Trophoblast cell (in vitro differentiated cells and primary cell): ENCODE data around the gene EPO. TPM values are rescaled to one million over a fixed set of nuclear protein-coding genes. Genes with fewer than 3 reads are reported as not detected.

Experiments used
- DNase-seq, 2 donors: peaks; one replicate each; pipeline ENCODE4 v3.0.0-alpha.2; 2016
- H2AFZ ChIP-seq: 2 replicates; pipeline ENCODE4 v1.6.1; 2013; ENCODE audit warnings: low read length, moderate library complexity, mild to moderate bottlenecking; ENCODE audit not compliant: insufficient read depth, poor library complexity
- H2AK5ac ChIP-seq: 2 replicates; pipeline ENCODE4 v1.6.1; 2013; ENCODE audit warnings: mild to moderate bottlenecking, low read length
- H2BK120ac ChIP-seq: 2 replicates; pipeline ENCODE4 v1.6.1; 2013; ENCODE audit warnings: low read length, mild to moderate bottlenecking, moderate library complexity; ENCODE audit not compliant: insufficient read depth, poor library complexity
- H2BK12ac ChIP-seq: 2 replicates; pipeline ENCODE4 v1.6.1; 2013; ENCODE audit warnings: mild to moderate bottlenecking, low read length, moderate library complexity
- H2BK5ac ChIP-seq: 2 replicates; pipeline ENCODE4 v1.6.1; 2013; ENCODE audit warnings: low read length, low read depth, moderate library complexity, mild to moderate bottlenecking; ENCODE audit not compliant: poor library complexity
- H3K14ac ChIP-seq: 2 replicates; pipeline ENCODE4 v1.6.1; 2013; ENCODE audit warnings: mild to moderate bottlenecking, low read length
- H3K18ac ChIP-seq: 2 replicates; pipeline ENCODE4 v1.6.1; 2013; ENCODE audit warnings: mild to moderate bottlenecking, low read length
- H3K23ac ChIP-seq: 2 replicates; pipeline ENCODE4 v1.6.1; 2013; ENCODE audit warnings: low read length
- H3K27ac ChIP-seq: 2 replicates; pipeline ENCODE4 v1.5.1; 2013; ENCODE audit warnings: low read depth, mild to moderate bottlenecking, inconsistent platforms, low read length, moderate library complexity
- H3K27me3 ChIP-seq: 2 replicates; pipeline ENCODE4 v1.6.1; 2013; ENCODE audit warnings: inconsistent platforms, mild to moderate bottlenecking, low read length, moderate library complexity; ENCODE audit not compliant: insufficient read depth
- H3K36me3 ChIP-seq, 2 experiments: 1 replicate in 1 of 2; 2 replicates in 1 of 2; pipeline ENCODE4 v1.6.1; 2013; ENCODE audit warnings: low read length in 2 of 2, mild to moderate bottlenecking in 2 of 2, moderate library complexity in 1 of 2; ENCODE audit not compliant: insufficient read depth in 2 of 2, control insufficient read depth in 1 of 2
- H3K4ac ChIP-seq: 2 replicates; pipeline ENCODE4 v1.6.1; 2013; ENCODE audit warnings: low read depth, mild to moderate bottlenecking, low read length, moderate library complexity
- H3K4me1 ChIP-seq, 2 experiments: 1 replicate in 1 of 2; 2 replicates in 1 of 2; pipeline ENCODE4 v1.6.1; 2013; ENCODE audit warnings: low read length in 2 of 2, mild to moderate bottlenecking in 2 of 2, moderate library complexity in 1 of 2; ENCODE audit not compliant: insufficient read depth in 2 of 2, control insufficient read depth in 1 of 2
- H3K4me2 ChIP-seq: 2 replicates; pipeline ENCODE4 v1.6.1; 2013; ENCODE audit warnings: inconsistent platforms, mild to moderate bottlenecking, low read length, moderate library complexity
- H3K4me3 ChIP-seq: 2 replicates; pipeline ENCODE4 v1.5.1; 2013; ENCODE audit warnings: mild to moderate bottlenecking, low read depth, low read length, inconsistent platforms
- H3K79me1 ChIP-seq: one replicate; pipeline ENCODE4 v1.6.1; 2013; ENCODE audit warnings: low read length
- H3K79me2 ChIP-seq: 2 replicates; pipeline ENCODE4 v1.6.1; 2013; ENCODE audit warnings: low read length, mild to moderate bottlenecking; ENCODE audit not compliant: control insufficient read depth, insufficient read depth, poor library complexity
- H3K9ac ChIP-seq: 2 replicates; pipeline ENCODE4 v1.6.1; 2013; ENCODE audit warnings: mild to moderate bottlenecking, low read length
- H3K9me3 ChIP-seq: 2 replicates; pipeline ENCODE4 v1.6.1; 2013; ENCODE audit warnings: low read depth, mild to moderate bottlenecking, control low read depth, inconsistent platforms, low read length; ENCODE audit not compliant: insufficient read depth
- H4K12ac ChIP-seq: 2 replicates; pipeline ENCODE4 v1.6.1; 2013; ENCODE audit warnings: low read depth, mild to moderate bottlenecking, low read length, moderate library complexity
- H4K8ac ChIP-seq: 2 replicates; pipeline ENCODE4 v1.6.1; 2013; ENCODE audit warnings: low read depth, mild to moderate bottlenecking, low read length, moderate library complexity
- H4K91ac ChIP-seq: one replicate; pipeline ENCODE4 v1.6.1; 2013; ENCODE audit warnings: low read depth, mild to moderate bottlenecking, low read length, moderate library complexity
- WGBS: extraction: QIAGEN DNeasy Blood & Tissue Kit; methylation state at CpG from one replicate; pipeline ENCODE4 v1.1.7; 2013; ENCODE audit warnings: missing lambda C conversion rate; ENCODE audit not compliant: insufficient read length, insufficient coverage; ENCODE audit errors: extremely low coverage; 5-methylcytosine and 5-hydroxymethylcytosine counted together
- polyA plus RNA-seq: library from polyadenylated mRNA; stranded (reverse); fragments of 200-250 nt; gene quantifications from 2 replicates; pipeline ENCODE4 v1.2.3, GENCODE V29; 2013

Gene EPO
- polyA plus RNA-seq: 0.48 and 0.65 TPM in 2 replicates

GRCh38 chr7:100720279-100720670 lies at the start of gene EPO:
EPO (plus strand) TSS chr7:100720468; CDS start chr7:100720981, 513 bp downstream.
- Histone ChIP-seq H2AFZ (no peak within 1 kb of the TSS), H4K12ac (no peak within 1 kb of the TSS), H3K79me1 (no peaks in the 10 kb centered on the region), H3K4me3 (no peak within 1 kb of the TSS), H2BK5ac (no peak within 1 kb of the TSS), H3K23ac (no peak within 1 kb of the TSS), H3K9me3 (peaks cover 9% of the 10 kb centered on the region), H3K36me3 (no peaks in the 10 kb centered on the region), H3K4me2 (peak within 1 kb of the TSS; percentile 38), H4K8ac (no peak within 1 kb of the TSS), H3K27ac (no peak within 1 kb of the TSS), H3K9ac (no peak within 1 kb of the TSS), H2AK5ac (no peak within 1 kb of the TSS), H2BK120ac (no peak within 1 kb of the TSS), H3K4ac (no peak within 1 kb of the TSS), H4K91ac (no peak within 1 kb of the TSS), H3K14ac (no peak within 1 kb of the TSS), H3K4me1 (peaks cover 4 to 7% of the 10 kb centered on the region in 2 experiments), H3K18ac (no peak within 1 kb of the TSS), H3K27me3 (peaks cover 21% of the 10 kb centered on the region), H2BK12ac (no peak within 1 kb of the TSS), H3K79me2 (no peaks in the 10 kb centered on the region)
- no CpG with 5 or more reads among the region's 21 CpGs for WGBS
- DNase-seq: no peak

- H4K8ac ChIP-seq: no peak overlapping the region
- peaks cover 0 to 4% of the 10 kb centered on the region in 2 experiments for H3K4me1 ChIP-seq
- H3K4me3 ChIP-seq: no peak overlapping the region
- H2AFZ ChIP-seq: no peak overlapping the region
- H3K27ac ChIP-seq: no peak overlapping the region
- H3K36me3 ChIP-seq: peaks cover 4% of the 10 kb centered on the region in 2 experiments
- H3K14ac ChIP-seq: no peak overlapping the region
- no peak overlapping the region for H2BK120ac ChIP-seq
- no peak overlapping the region for H4K91ac ChIP-seq
- no peak for DNase-seq
- no peaks in the 10 kb centered on the region for H3K27me3 ChIP-seq
- no peak overlapping the region for H3K23ac ChIP-seq
- peaks cover 17% of the 10 kb centered on the region for H3K79me1 ChIP-seq
- H3K4ac ChIP-seq: no peak overlapping the region
- H3K79me2 ChIP-seq: peaks cover 20% of the 10 kb centered on the region
- WGBS: no CpG with 5 or more reads among the region's 18 CpGs
- H2AK5ac ChIP-seq: no peak overlapping the region
- H4K12ac ChIP-seq: no peak overlapping the region
- H3K4me2 ChIP-seq: no peak overlapping the region
- no peak overlapping the region for H2BK5ac ChIP-seq
- H2BK12ac ChIP-seq: no peak overlapping the region
- H3K9me3 ChIP-seq: no peaks in the 10 kb centered on the region
- H3K9ac ChIP-seq: no peak overlapping the region
- H3K18ac ChIP-seq: no peak overlapping the region
Observed at GRCh38 chr7:100671353-100672327, 48.6 kb upstream of the EPO start.

GRCh38 chr7:100673302-100673941 lies 46.8 kb upstream of the EPO start, which contains the start of gene GNB2:
GNB2 (plus strand) TSS chr7:100673740; CDS start chr7:100676266, 2,526 bp downstream.
- Histone ChIP-seq H3K4me1 (peaks cover 0 to 4% of the 10 kb centered on the region in 2 experiments), H2BK12ac (peak within 1 kb of the TSS; percentile 61), H4K12ac (peak within 1 kb of the TSS; percentile 98), H4K91ac (peak within 1 kb of the TSS; percentile 95), H3K79me2 (peaks cover 20% of the 10 kb centered on the region), H3K4ac (peak within 1 kb of the TSS; percentile 99), H2BK5ac (peak within 1 kb of the TSS; percentile 97), H3K9ac (peak within 1 kb of the TSS; percentile 97), H3K23ac (no peak within 1 kb of the TSS), H3K9me3 (no peaks in the 10 kb centered on the region), H3K18ac (peak within 1 kb of the TSS; percentile 99), H3K79me1 (peaks cover 17% of the 10 kb centered on the region), H3K27ac (peak within 1 kb of the TSS; percentile 87), H4K8ac (peak within 1 kb of the TSS; percentile 99), H3K4me3 (peak within 1 kb of the TSS; percentile 97), H3K36me3 (peaks cover 21 to 22% of the 10 kb centered on the region in 2 experiments), H3K4me2 (peak within 1 kb of the TSS; percentile 94), H2AFZ (peak within 1 kb of the TSS; percentile 87), H2BK120ac (peak within 1 kb of the TSS; percentile 92), H2AK5ac (peak within 1 kb of the TSS; percentile 96), H3K27me3 (no peaks in the 10 kb centered on the region), H3K14ac (peak within 1 kb of the TSS; percentile 99)
- peak; percentile 99 for DNase-seq
- no CpG with 5 or more reads among the region's 65 CpGs for WGBS

GRCh38 chr7:100673942-100674410 lies 46.3 kb upstream of the EPO start:
- Histone ChIP-seq H3K27ac (peak overlapping the region; percentile 84), H3K4me2 (peak overlapping the region; percentile 94), H2BK12ac (peak overlapping the region; percentile 61), H4K91ac (peak overlapping the region; percentile 95), H4K8ac (peak overlapping the region; percentile 99), H3K9ac (peak overlapping the region; percentile 97), H3K79me2 (peaks cover 20% of the 10 kb centered on the region), H3K23ac (no peak overlapping the region), H3K9me3 (no peaks in the 10 kb centered on the region), H2BK5ac (peak overlapping the region; percentile 97), H3K79me1 (peaks cover 17% of the 10 kb centered on the region), H2AK5ac (peak overlapping the region; percentile 96), H3K4me1 (peaks cover 0 to 4% of the 10 kb centered on the region in 2 experiments), H3K36me3 (peaks cover 26 to 27% of the 10 kb centered on the region in 2 experiments), H3K27me3 (no peaks in the 10 kb centered on the region), H3K4me3 (peak overlapping the region; percentile 97), H3K4ac (peak overlapping the region; percentile 99), H4K12ac (peak overlapping the region; percentile 98), H2BK120ac (peak overlapping the region; percentile 92), H3K14ac (peak overlapping the region; percentile 99), H3K18ac (peak overlapping the region; percentile 99), H2AFZ (peak overlapping the region; percentile 87)
- DNase-seq: no peak
- no CpG with 5 or more reads among the region's 34 CpGs for WGBS
